H9 (cell line): ENCODE data around the gene SERBP1. TPM values are rescaled to one million over a fixed set of nuclear protein-coding genes. Genes with fewer than 3 reads are reported as not detected.

Source experiments
- DNase-seq: peaks from one replicate; pipeline ENCODE4 v3.0.0-alpha.2; 2017
- H2AFZ ChIP-seq: one replicate; pipeline ENCODE4 v1.6.1; 2013; ENCODE audit warnings: mild to moderate bottlenecking, low read length, control low read depth, moderate library complexity
- H2AK5ac ChIP-seq: 2 replicates; pipeline ENCODE4 v1.6.1; 2013; ENCODE audit warnings: low read length, control low read depth, mixed read lengths; ENCODE audit not compliant: insufficient read length
- H2BK120ac ChIP-seq: one replicate; pipeline ENCODE4 v1.6.1; 2013; ENCODE audit warnings: low read depth, mild to moderate bottlenecking, low read length, control low read depth, inconsistent platforms; ENCODE audit not compliant: poor library complexity, severe bottlenecking
- H2BK12ac ChIP-seq: 2 replicates; pipeline ENCODE4 v1.6.1; 2013; ENCODE audit warnings: low read length, control low read depth, mixed read lengths, low read depth; ENCODE audit not compliant: insufficient read length
- H2BK15ac ChIP-seq: 2 replicates; pipeline ENCODE4 v1.6.1; 2013; ENCODE audit warnings: low read depth, low read length, control low read depth
- H2BK20ac ChIP-seq: one replicate; pipeline ENCODE4 v1.6.1; 2013; ENCODE audit warnings: low read depth, mild to moderate bottlenecking, low read length, control low read depth, inconsistent platforms; ENCODE audit not compliant: poor library complexity, severe bottlenecking
- H2BK5ac ChIP-seq: 2 replicates; pipeline ENCODE4 v1.6.1; 2013; ENCODE audit warnings: low read length, control low read depth, mixed read lengths; ENCODE audit not compliant: insufficient read length
- H3K14ac ChIP-seq: 2 replicates; pipeline ENCODE4 v1.6.1; 2013; ENCODE audit warnings: low read length, control low read depth; ENCODE audit not compliant: insufficient read depth
- H3K18ac ChIP-seq: 2 replicates; pipeline ENCODE4 v1.6.1; 2013; ENCODE audit warnings: low read depth, mild to moderate bottlenecking, mixed read lengths, low read length, control low read depth; ENCODE audit not compliant: insufficient read length
- H3K23ac ChIP-seq: 2 replicates; pipeline ENCODE4 v1.6.1; 2013; ENCODE audit warnings: low read length, control low read depth, mixed read lengths, low read depth; ENCODE audit not compliant: insufficient read length
- H3K23me2 ChIP-seq: 2 replicates; pipeline ENCODE4 v1.6.1; 2013; ENCODE audit warnings: low read depth, mild to moderate bottlenecking, mixed read lengths, low read length, control low read depth; ENCODE audit not compliant: insufficient read length, poor library complexity, severe bottlenecking
- H3K27ac ChIP-seq: 2 replicates; pipeline ENCODE4 v1.5.1; 2013; ENCODE audit warnings: low read length, control low read depth, mixed read lengths, low read depth; ENCODE audit not compliant: insufficient read length
- H3K27me3 ChIP-seq: 2 replicates; pipeline ENCODE4 v1.6.1; 2013; ENCODE audit warnings: low read length, control low read depth, inconsistent platforms; ENCODE audit not compliant: insufficient read depth
- H3K4ac ChIP-seq: 2 replicates; pipeline ENCODE4 v1.6.1; 2013; ENCODE audit warnings: low read depth, mild to moderate bottlenecking, control low read depth, inconsistent platforms, low read length, moderate library complexity
- H3K4me1 ChIP-seq: 2 replicates; pipeline ENCODE4 v1.6.1; 2013; ENCODE audit warnings: low read length, control low read depth, inconsistent platforms; ENCODE audit not compliant: insufficient read depth
- H3K4me2 ChIP-seq: 2 replicates; pipeline ENCODE4 v1.6.1; 2013; ENCODE audit warnings: low read length, control low read depth, mixed read lengths; ENCODE audit not compliant: insufficient read length, insufficient read depth
- H3K56ac ChIP-seq: 2 replicates; pipeline ENCODE4 v1.6.1; 2013; ENCODE audit warnings: low read depth, mild to moderate bottlenecking, mixed read lengths, low read length, control low read depth; ENCODE audit not compliant: insufficient read length
- H3K79me1 ChIP-seq: 2 replicates; pipeline ENCODE4 v1.6.1; 2013; ENCODE audit warnings: low read depth, mild to moderate bottlenecking, moderate library complexity, low read length, control low read depth, inconsistent platforms; ENCODE audit not compliant: insufficient read depth, poor library complexity, severe bottlenecking
- H3K79me2 ChIP-seq: 2 replicates; pipeline ENCODE4 v1.6.1; 2013; ENCODE audit warnings: low read length, control low read depth, inconsistent platforms; ENCODE audit not compliant: insufficient read depth
- H3K9ac ChIP-seq: 2 replicates; pipeline ENCODE4 v1.6.1; 2013; ENCODE audit warnings: low read length, control low read depth, mixed read lengths; ENCODE audit not compliant: insufficient read length; ENCODE audit errors: extremely low read depth
- H3K9me3 ChIP-seq: one replicate; pipeline ENCODE4 v1.6.1; 2013; ENCODE audit warnings: low read depth, low read length, inconsistent platforms; ENCODE audit not compliant: control insufficient read depth
- H3T11ph ChIP-seq: one replicate; pipeline ENCODE4 v1.6.1; 2013; ENCODE audit warnings: mild to moderate bottlenecking, low read length, control low read depth, inconsistent platforms
- H4K20me1 ChIP-seq: one replicate; pipeline ENCODE4 v1.6.1; 2013; ENCODE audit not compliant: control insufficient read depth, insufficient read length, insufficient read depth
- H4K5ac ChIP-seq: 2 replicates; pipeline ENCODE4 v1.6.1; 2013; ENCODE audit warnings: low read depth, mild to moderate bottlenecking, mixed read lengths, low read length, control low read depth; ENCODE audit not compliant: insufficient read length
- H4K8ac ChIP-seq: replicated peaks from 2 replicates; pipeline ENCODE4 v1.6.1; 2013; ENCODE audit warnings: low read length, control low read depth, mixed read lengths, low read depth; ENCODE audit not compliant: insufficient read length
- H4K91ac ChIP-seq: 2 replicates; pipeline ENCODE4 v1.6.1; 2013; ENCODE audit warnings: low read depth, mild to moderate bottlenecking, moderate library complexity, mixed read lengths, low read length, control low read depth; ENCODE audit not compliant: insufficient read length
- H3K27ac Mint-ChIP-seq, 3 experiments: 2 replicates in 2 of 3; 3 replicates in 1 of 3; pipeline ENCODE4 v1.8.0; 2020 to 2021; ENCODE audit warnings: mixed read lengths in 3 of 3, mild to moderate bottlenecking in 1 of 3, moderate library complexity in 1 of 3
- H3K27me3 Mint-ChIP-seq: 2 replicates; pipeline ENCODE4 v1.8.0; 2021; ENCODE audit warnings: low read depth, mild to moderate bottlenecking, moderate library complexity, mixed read lengths
- H3K36me3 Mint-ChIP-seq, 3 experiments: 2 replicates in 2 of 3; 3 replicates in 1 of 3; pipeline ENCODE4 v1.8.0; 2020 to 2021; ENCODE audit warnings: low read depth in 3 of 3, mixed read lengths in 3 of 3; ENCODE audit not compliant: insufficient read depth in 1 of 3
- H3K4me1 Mint-ChIP-seq, 2 experiments: 2 replicates each; pipeline ENCODE4 v1.8.0; 2020; ENCODE audit warnings: mixed read lengths in 2 of 2
- H3K4me3 Mint-ChIP-seq, 2 experiments: 2 replicates in 1 of 2; 3 replicates in 1 of 2; pipeline ENCODE4 v1.8.0; 2020 to 2021; ENCODE audit warnings: mild to moderate bottlenecking in 2 of 2, mixed read lengths in 2 of 2, moderate library complexity in 1 of 2
- H3K9me3 Mint-ChIP-seq, 2 experiments: 2 replicates in 1 of 2; 3 replicates in 1 of 2; pipeline ENCODE4 v1.8.0; 2020; ENCODE audit warnings: mild to moderate bottlenecking in 2 of 2, mixed read lengths in 2 of 2, moderate library complexity in 1 of 2
- CTCF ChIP-seq: fragments of 200-600 bp; sonication (generic); conservative IDR thresholded peaks from 3 replicates; pipeline ENCODE4 v1.8.0; 2021; ENCODE audit warnings: antibody characterized with exemption, mild to moderate bottlenecking
- WGBS: extraction: QIAGEN DNeasy Blood & Tissue Kit; methylation state at CpG from one replicate; pipeline ENCODE4 v1.1.7; 2013; ENCODE audit warnings: missing lambda C conversion rate, low lambda C conversion rate, mixed read lengths; ENCODE audit not compliant: insufficient read length; ENCODE audit errors: extremely low coverage; 5-methylcytosine and 5-hydroxymethylcytosine counted together
- total RNA-seq: library from RNA; stranded (reverse); gene quantifications from 2 replicates; pipeline ENCODE4 v1.2.1, GENCODE V29; 2021

SERBP1 gene
- total RNA-seq, 1 experiment from 2014 or later = 495 TPM

DNA sequence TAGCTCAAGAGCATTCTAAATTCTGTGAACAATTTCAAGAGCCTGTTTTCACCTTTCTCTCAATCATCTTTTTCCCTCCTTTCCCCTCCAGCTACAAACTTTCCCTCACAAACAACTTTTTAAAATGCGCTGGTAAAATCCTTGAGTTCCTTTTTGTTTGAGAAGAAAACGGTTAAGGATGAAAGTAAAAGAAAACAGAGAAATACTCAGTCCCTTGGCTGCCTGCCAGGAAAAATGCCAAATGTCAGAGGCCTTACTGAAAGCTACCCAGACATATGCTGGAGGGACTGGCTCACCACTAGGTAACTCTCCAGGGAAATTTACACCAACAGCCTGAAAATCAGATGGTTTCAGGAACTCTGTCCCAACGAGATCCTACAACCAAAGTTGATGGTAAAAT is 11.0 kb upstream of the SERBP1 start:
- Histone ChIP-seq H3K9me3 (no peaks in the 10 kb centered on the region), H3K23me2 (no peaks in the 10 kb centered on the region), H3K79me2 (no peaks in the 10 kb centered on the region), H3K27ac (no peak overlapping the region), H2BK12ac (no peak overlapping the region), H4K91ac (no peak overlapping the region), H3K23ac (no peak overlapping the region), H2AK5ac (no peak overlapping the region), H2BK120ac (no peak overlapping the region), H3K79me1 (no peaks in the 10 kb centered on the region), H2BK20ac (no peak overlapping the region), H3K18ac (no peak overlapping the region), H2BK15ac (no peak overlapping the region), H3K27me3 (no peaks in the 10 kb centered on the region), H4K20me1 (no peaks in the 10 kb centered on the region), H3K56ac (no peak overlapping the region), H3K4ac (no peak overlapping the region), H3K14ac (no peak overlapping the region), H3T11ph (no peak overlapping the region), H2BK5ac (no peak overlapping the region), H3K9ac (no peak overlapping the region), H3K4me1 (no peaks in the 10 kb centered on the region), H4K8ac (no peak overlapping the region), H3K4me2 (no peak overlapping the region), H2AFZ (peak overlapping the region; percentile 73), H4K5ac (no peak overlapping the region)
- no peak overlapping the region for H3K4me3 Mint-ChIP-seq
- no peaks in the 10 kb centered on the region for H3K27me3 Mint-ChIP-seq
- no peaks in the 10 kb centered on the region for H3K36me3 Mint-ChIP-seq
- peaks cover 6 to 10% of the 10 kb centered on the region in 2 experiments; a peak in 3 of 4 replicates for H3K4me1 Mint-ChIP-seq
- H3K27ac Mint-ChIP-seq = no peak overlapping the region; a peak in 2 of 7 replicates
- no peak for DNase-seq
- no peak for TF ChIP-seq CTCF
- no peaks in the 10 kb centered on the region for H3K9me3 Mint-ChIP-seq
- WGBS = no CpG with 5 or more reads among the region's 3 CpGs
